GM10248 (cell line): Measurements from ENCODE around the gene NPDC1.
"Not testable (repeated sequence)": the region's sequence is repeated elsewhere in the genome, so short reads cannot be mapped to it uniquely, and the experiment has no call there.

ENCODE experiments used
- CTCF ChIA-PET: fragments of 300-600 bp; sonication (Branson Sonifier 250); formaldehyde crosslinking; extraction: SDS; loops from one replicate; lab custom pipeline; 2021; ENCODE audit warnings: antibody characterized with exemption; lab: Yijun Ruan, JAX
- POLR2A ChIA-PET: fragments of 350-650 bp; sonication (Branson Sonifier 250); formaldehyde crosslinking; extraction: SDS; loops from one replicate; lab custom pipeline; 2020; ENCODE audit warnings: antibody characterized with exemption; lab: Yijun Ruan, JAX
- DNase-seq: peaks from one replicate; pipeline ENCODE4 v3.0.0; 2012; ENCODE audit errors: extremely low spot score
- TF ChIP-seq, protein P1 (sequence below): IDR thresholded peaks from 2 replicates; pipeline ENCODE4 v1.5.1; 2012; ENCODE audit warnings: mild to moderate bottlenecking, low read depth; ENCODE audit errors: extremely low read depth, missing control alignments, control extremely low read depth

The NPDC1 gene

GRCh38 chr9:137065336-137065967, 19.5 kb upstream of the NPDC1 start:
- ChIA-PET POLR2A (no interaction called here), CTCF (interaction anchor here (0.8 to 11.6 kb wide), 10 partner anchors 7 to 162 kb away, joined by 3 to 202 read pairs (median 14); partner anchors contain the start of genes ABCA2, FUT7, MAN1B1 and NPDC1)
- DNase-seq = no peak
- TF ChIP-seq, protein P1, sequence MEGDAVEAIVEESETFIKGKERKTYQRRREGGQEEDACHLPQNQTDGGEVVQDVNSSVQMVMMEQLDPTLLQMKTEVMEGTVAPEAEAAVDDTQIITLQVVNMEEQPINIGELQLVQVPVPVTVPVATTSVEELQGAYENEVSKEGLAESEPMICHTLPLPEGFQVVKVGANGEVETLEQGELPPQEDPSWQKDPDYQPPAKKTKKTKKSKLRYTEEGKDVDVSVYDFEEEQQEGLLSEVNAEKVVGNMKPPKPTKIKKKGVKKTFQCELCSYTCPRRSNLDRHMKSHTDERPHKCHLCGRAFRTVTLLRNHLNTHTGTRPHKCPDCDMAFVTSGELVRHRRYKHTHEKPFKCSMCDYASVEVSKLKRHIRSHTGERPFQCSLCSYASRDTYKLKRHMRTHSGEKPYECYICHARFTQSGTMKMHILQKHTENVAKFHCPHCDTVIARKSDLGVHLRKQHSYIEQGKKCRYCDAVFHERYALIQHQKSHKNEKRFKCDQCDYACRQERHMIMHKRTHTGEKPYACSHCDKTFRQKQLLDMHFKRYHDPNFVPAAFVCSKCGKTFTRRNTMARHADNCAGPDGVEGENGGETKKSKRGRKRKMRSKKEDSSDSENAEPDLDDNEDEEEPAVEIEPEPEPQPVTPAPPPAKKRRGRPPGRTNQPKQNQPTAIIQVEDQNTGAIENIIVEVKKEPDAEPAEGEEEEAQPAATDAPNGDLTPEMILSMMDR = no peak

DNA sequence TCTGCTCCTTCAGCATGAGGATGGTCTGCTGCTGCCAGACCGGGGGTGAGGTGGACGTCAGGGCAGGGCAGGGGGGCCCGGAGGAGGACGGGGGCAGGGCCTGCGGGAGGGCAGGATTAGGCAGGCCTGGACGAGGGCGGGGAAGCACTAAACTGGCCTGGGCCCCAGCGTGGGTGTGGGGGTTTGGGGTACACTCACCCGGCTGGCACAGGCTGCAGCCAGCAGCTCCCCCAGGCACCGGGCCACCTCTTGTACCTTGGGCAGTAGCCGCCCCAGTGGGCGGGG, 18.8 kb upstream of the NPDC1 start:
- POLR2A ChIA-PET = no interaction called here
- no peak for DNase-seq
- CTCF ChIA-PET = interaction anchor here (0.8 to 11.6 kb wide), 17 partner anchors 10 to 280 kb away, joined by 3 to 202 read pairs (median 5); partner anchors contain the start of genes ABCA2, FUT7, MAN1B1 and NPDC1
- TF ChIP-seq, protein P1 = no peak

DNA sequence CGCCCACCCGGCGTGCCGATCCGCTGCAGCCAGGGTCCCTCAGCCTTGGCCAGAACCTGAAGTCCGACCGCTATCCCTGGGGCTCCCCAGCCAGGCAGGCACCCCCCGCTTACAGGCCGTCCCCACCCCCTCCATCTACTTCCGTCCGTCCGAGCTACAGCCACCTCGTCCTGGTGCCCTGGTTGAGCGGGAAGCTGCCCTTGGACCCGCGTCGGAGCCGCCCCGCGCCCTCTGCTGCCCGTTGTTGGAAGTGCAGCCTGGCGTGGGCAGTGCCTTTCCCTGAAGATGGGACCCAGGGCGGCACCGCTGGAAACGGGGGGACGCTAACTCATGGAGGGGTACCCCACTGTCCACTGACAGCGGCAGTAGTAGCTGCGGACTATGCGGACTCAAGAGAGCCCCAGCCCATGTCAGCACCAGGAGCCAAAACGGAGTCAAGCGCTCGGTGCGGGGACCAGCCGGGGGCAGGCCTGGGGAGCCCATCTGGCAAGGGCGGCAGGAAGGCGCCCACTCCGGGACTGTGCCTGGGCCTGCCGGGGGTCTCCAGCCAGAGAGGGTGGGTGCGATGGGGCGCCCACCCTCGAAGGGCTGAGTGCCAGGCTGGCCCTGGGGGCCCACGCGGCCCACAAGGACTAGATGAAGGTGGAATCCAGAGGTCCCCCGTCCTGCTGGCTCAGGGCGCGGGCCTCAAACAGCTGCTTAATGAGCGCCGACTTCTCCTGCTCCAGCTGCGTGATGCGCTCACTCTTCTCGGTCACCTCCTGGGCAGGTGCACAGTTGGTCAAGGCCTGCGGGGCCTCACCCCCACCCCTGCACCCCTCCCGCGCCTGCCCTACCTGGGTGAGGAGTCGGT, 18.3 kb upstream of the NPDC1 start:
- POLR2A ChIA-PET = interaction anchor here (0.6 to 0.8 kb wide), 3 partner anchors 17 to 177 kb away, joined by 3 to 4 read pairs (median 3); no protein-coding TSS in a partner anchor
- CTCF ChIA-PET = interaction anchor here (0.7 to 11.6 kb wide), 29 partner anchors 8 to 286 kb away, joined by 3 to 202 read pairs (median 5); partner anchors contain the start of genes ABCA2, ANAPC2, FBXW5 and FUT7
- TF ChIP-seq, protein P1 = peak; percentile 94
- peak; percentile 69 for DNase-seq

- TF ChIP-seq, protein P1 = no peak
- ChIA-PET POLR2A (interaction anchor here (0.6 to 0.8 kb wide), 2 partner anchors 139 to 177 kb away, joined by 3 to 4 read pairs; no protein-coding TSS in a partner anchor), CTCF (interaction anchor here (0.7 to 11.6 kb wide), 30 partner anchors 8 to 285 kb away, joined by 3 to 202 read pairs (median 5); partner anchors contain the start of genes ABCA2, ANAPC2, FBXW5 and FUT7)
- no peak for DNase-seq
Measured at GRCh38 chr9:137063311-137064026, 17.5 kb upstream of the NPDC1 start.

GRCh38 chr9:137062798-137063197, 16.8 kb upstream of the NPDC1 start:
- CTCF ChIA-PET = interaction anchor here (0.8 to 11.6 kb wide), 7 partner anchors 9 to 201 kb away, joined by 3 to 202 read pairs (median 5); partner anchors contain the start of genes ABCA2 and FUT7
- POLR2A ChIA-PET, DNase-seq: not testable (repeated sequence)

GRCh38 chr9:137062384-137062783, 16.4 kb upstream of the NPDC1 start:
- CTCF ChIA-PET = interaction anchor here (1.9 to 11.6 kb wide), 3 partner anchors 9 to 115 kb away, joined by 5 to 202 read pairs (median 48); partner anchors contain the start of genes ABCA2 and FUT7
- no peak for DNase-seq
- POLR2A ChIA-PET = no interaction called here
- TF ChIP-seq, protein P1 = no peak
